Bronchial epithelial cell (primary cell): ENCODE data around the gene GDNF. TPM values are rescaled to one million over a fixed set of nuclear protein-coding genes. Genes with fewer than 3 reads are reported as not detected.

Experiments
- DNase-seq: peaks from one replicate; pipeline ENCODE4 v3.0.0-alpha.2; 2010; ENCODE audit warnings: low read depth
- FAIRE-seq: peaks from 2 replicates; lab custom pipeline; 2011; peaks lifted over from hg19 to GRCh38; lab: Jason Lieb, UNC
- H3K27me3 ChIP-seq: 2 replicates; pipeline ENCODE4 v1.5.1; 2011; ENCODE audit warnings: low read length; ENCODE audit not compliant: control insufficient read depth, insufficient read depth
- H3K36me3 ChIP-seq: 2 replicates; pipeline ENCODE4 v1.5.1; 2011; ENCODE audit warnings: low read length; ENCODE audit not compliant: control insufficient read depth, insufficient read depth
- H3K4me3 ChIP-seq: 2 replicates; pipeline ENCODE4 v1.5.1; 2011; ENCODE audit warnings: mild to moderate bottlenecking, low read depth, low read length, control low read depth
- total RNA-seq: library from RNA; depleted of rRNA; stranded (reverse); fragments of >200 nt; gene quantifications from 2 replicates; pipeline ENCODE4 v1.2.1, GENCODE V29; 2014
- TF ChIP-seq, protein P1 (sequence below): IDR thresholded peaks from 2 replicates; pipeline ENCODE4 v1.5.1; 2011; ENCODE audit warnings: mild to moderate bottlenecking, moderate library complexity, low read length, control low read depth, inconsistent platforms; ENCODE audit not compliant: insufficient read depth, severe bottlenecking

Gene GDNF
- total RNA-seq, 1 donor from 2014 or later: under 0.01 TPM

DNA sequence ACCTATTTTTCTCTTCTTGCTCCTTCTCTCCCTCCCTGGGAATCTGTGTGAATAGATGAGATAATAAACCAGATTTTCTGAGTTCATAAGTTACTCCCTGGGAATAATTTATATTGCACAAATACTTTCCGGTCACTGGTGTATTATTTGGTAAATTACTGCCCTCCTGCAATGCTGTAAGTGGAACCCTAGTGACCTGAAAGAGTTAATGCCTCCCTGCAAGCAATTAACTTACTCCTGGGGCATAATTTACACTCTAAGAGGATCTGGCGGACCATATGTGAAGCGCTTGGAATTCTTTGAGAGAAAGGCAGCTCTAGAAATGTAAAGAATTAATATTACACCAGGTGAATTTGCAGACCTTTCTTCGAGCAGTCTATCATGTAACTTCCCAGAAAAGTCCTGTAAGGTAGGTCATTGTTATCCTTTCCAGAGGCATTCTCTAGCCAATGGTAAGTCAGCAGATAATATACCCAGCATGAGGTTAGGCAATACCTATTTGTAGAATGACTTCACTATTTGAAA, 7.0 kb upstream of the GDNF start:
- TF ChIP-seq, protein P1, sequence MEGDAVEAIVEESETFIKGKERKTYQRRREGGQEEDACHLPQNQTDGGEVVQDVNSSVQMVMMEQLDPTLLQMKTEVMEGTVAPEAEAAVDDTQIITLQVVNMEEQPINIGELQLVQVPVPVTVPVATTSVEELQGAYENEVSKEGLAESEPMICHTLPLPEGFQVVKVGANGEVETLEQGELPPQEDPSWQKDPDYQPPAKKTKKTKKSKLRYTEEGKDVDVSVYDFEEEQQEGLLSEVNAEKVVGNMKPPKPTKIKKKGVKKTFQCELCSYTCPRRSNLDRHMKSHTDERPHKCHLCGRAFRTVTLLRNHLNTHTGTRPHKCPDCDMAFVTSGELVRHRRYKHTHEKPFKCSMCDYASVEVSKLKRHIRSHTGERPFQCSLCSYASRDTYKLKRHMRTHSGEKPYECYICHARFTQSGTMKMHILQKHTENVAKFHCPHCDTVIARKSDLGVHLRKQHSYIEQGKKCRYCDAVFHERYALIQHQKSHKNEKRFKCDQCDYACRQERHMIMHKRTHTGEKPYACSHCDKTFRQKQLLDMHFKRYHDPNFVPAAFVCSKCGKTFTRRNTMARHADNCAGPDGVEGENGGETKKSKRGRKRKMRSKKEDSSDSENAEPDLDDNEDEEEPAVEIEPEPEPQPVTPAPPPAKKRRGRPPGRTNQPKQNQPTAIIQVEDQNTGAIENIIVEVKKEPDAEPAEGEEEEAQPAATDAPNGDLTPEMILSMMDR: no peak
- DNase-seq: peak; percentile 23
- FAIRE-seq: no peak
- Histone ChIP-seq H3K27me3 (no peaks in the 10 kb centered on the region), H3K36me3 (no peaks in the 10 kb centered on the region), H3K4me3 (no peak overlapping the region)

DNA sequence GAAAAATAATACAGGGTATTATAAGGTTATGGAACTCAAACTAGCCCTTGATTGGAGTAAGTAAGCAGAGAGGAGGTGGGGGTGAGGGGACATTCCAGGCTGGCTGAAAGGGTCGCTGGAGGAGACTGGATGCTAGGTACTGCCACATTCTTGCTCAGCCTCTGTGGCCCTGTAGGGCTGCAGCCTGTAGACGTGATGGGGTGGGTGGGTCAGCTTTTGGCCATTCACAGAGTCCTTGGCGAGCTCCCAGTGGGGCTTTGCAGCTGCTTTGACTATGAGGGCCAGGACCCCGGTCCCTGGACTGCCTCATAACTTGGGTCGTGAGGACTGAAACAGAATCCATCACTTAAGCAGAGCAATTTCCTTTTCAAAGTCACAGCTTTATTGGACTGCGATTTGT, 4.2 kb upstream of the GDNF start:
- Histone ChIP-seq H3K27me3 (peaks cover 5% of the 10 kb centered on the region), H3K4me3 (no peak overlapping the region), H3K36me3 (no peaks in the 10 kb centered on the region)
- DNase-seq (no peak), FAIRE-seq (no peak)
- TF ChIP-seq, protein P1: no peak

DNA sequence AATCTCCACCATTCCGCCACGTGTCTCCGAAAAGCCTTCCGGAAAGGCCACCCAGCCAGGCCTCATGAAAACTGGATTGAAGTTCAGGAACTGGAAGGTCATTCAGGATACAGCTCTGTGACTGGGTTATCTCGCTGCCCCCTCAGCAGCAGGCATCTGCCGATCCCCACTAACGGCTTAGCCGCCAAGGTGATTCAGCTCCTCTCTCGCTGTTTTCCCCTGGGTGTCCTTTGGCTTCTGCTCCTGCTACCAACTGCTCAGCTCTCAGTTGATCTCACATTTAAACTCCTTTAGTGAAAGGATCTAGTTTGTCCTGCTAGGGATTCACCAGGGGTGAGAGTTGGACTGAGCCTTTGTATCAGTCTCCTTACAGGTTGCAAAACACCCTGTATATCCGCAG, 2.2 kb upstream of the GDNF start:
- H3K36me3 ChIP-seq: no peaks in the 10 kb centered on the region
- TF ChIP-seq, protein P1: no peak
- no peak overlapping the region for H3K4me3 ChIP-seq
- DNase-seq (no peak), FAIRE-seq (no peak)
- peaks cover 15% of the 10 kb centered on the region for H3K27me3 ChIP-seq

DNA sequence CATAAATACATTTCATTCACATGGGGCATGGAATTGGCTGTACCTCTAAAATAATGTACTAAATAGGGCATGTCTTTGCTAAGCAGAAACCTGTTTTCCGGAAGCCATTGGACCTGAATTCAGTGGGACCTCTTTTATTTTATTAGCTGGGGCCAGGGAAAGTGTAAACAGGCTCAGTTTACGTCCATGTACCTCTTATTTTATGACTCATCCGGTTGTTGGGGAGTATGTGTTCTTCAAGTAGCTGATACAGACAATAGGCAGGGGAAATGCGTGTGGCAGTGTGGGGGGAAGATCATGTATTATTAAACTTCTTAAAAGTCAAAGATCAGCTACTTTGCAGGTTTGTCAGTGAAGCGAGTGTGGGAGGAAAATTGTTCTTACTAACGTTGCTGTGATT, 1.4 kb upstream of the GDNF start:
- Histone ChIP-seq H3K27me3 (peaks cover 20% of the 10 kb centered on the region), H3K4me3 (no peak overlapping the region), H3K36me3 (no peaks in the 10 kb centered on the region)
- peak; percentile 56 for DNase-seq
- no peak for FAIRE-seq
- TF ChIP-seq, protein P1: no peak

DNA sequence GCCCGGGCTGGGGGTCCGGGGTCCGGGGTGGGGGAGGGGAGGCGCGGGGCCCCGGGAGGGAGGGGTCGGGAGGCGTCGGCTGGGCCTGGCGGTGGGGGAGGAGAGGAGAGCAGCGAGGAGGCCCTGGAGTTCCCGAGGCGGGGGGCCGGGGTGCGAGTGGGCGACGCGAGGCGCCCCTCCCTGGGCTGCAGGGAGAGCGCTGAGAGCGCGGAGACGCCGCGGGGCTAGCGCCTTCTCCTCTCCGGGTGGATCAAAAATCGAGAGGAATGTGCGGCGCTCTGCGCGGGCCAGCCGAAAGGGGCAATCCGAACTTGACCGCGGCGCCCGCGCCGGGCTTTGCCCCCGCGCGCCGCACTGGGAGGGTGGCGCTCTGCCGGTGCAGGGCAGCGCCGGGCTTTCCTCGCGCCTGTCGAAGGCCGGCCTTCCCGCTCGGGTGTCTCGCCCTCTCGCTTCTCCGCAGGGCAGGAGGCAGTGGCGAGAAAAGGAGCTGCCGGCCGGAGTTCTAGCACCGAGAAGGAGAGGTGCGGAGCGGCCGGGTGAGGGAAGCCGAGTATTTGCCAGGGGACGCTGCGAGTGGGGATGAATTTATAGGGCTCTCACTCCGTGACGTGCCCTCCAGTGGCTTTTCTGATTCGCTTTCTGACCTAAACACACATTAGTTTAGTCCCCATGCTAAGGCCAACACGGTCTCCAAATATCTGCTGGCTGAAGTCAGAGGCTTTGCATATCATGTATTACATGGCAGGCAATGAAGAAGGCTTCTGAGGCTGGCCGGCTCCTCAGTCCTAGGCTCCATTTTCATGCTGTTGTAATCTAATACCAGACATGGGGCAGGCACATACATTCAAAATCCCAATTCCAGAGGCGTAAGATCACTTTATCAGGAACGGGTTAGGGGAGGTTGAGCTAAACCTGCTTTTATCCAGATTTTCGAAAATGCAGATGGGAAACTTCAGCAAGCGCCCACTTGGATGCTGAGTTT, 503 bp upstream of the GDNF start:
- FAIRE-seq: no peak
- Histone ChIP-seq H3K27me3 (peaks cover 27% of the 10 kb centered on the region), H3K36me3 (no peaks in the 10 kb centered on the region), H3K4me3 (peak overlapping the region; percentile 27)
- DNase-seq: no peak
- TF ChIP-seq, protein P1: peak; percentile 32
